ENCODE measurements around the gene TEX14. TPM values are rescaled to one million over a fixed set of nuclear protein-coding genes. Genes with fewer than 3 reads are reported as not detected.

TEX14 gene
- total and polyA plus RNA-seq, 8 donors = 0.03 to 0.06 TPM; not detected in 6

DNA sequence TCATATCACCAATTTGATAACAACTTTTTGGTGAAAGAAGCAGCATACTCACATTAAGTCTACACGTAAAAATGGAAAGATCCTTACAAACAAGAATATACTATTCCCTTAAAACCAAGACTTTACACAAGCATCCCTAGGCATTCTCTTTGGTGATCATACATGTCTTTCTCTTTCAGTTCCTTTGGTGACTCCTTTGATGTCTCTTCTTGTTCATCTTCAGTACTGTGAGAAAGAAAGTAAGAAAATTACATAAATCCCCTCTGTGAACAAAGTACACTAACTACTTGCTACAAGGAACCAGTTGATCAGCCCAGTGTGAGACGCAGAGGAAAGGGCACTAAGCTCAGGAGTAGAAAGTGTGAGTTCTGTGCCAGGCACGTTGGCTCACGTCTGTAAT, 117.8 kb downstream of the TEX14 start:
- DNase-seq = no peak
- Histone ChIP-seq H3K27ac (no peak overlapping the region), H3K9me3 (no peaks in the 10 kb centered on the region), H3K4me1 (no peaks in the 10 kb centered on the region), H3K4me3 (no peak overlapping the region), H3K27me3 (no peaks in the 10 kb centered on the region), H3K36me3 (no peaks in the 10 kb centered on the region)
- WGBS, 5 donors = 83 to 89% (median 85%) methylated on average over 4 of the region's 4 CpGs
- intact Hi-C loops (cut with DNase I; ENCODE audit: low total_unique reads) = no loop called here
- TF ChIP-seq, protein P1, sequence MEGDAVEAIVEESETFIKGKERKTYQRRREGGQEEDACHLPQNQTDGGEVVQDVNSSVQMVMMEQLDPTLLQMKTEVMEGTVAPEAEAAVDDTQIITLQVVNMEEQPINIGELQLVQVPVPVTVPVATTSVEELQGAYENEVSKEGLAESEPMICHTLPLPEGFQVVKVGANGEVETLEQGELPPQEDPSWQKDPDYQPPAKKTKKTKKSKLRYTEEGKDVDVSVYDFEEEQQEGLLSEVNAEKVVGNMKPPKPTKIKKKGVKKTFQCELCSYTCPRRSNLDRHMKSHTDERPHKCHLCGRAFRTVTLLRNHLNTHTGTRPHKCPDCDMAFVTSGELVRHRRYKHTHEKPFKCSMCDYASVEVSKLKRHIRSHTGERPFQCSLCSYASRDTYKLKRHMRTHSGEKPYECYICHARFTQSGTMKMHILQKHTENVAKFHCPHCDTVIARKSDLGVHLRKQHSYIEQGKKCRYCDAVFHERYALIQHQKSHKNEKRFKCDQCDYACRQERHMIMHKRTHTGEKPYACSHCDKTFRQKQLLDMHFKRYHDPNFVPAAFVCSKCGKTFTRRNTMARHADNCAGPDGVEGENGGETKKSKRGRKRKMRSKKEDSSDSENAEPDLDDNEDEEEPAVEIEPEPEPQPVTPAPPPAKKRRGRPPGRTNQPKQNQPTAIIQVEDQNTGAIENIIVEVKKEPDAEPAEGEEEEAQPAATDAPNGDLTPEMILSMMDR (IDR thresholded peaks at IDR 0.05) = no peak
- TF ChIP-seq EP300 (IDR thresholded peaks at IDR 0.05) = no peak
- no peak for TF ChIP-seq POLR2A (IDR thresholded peaks at IDR 0.05)

DNA sequence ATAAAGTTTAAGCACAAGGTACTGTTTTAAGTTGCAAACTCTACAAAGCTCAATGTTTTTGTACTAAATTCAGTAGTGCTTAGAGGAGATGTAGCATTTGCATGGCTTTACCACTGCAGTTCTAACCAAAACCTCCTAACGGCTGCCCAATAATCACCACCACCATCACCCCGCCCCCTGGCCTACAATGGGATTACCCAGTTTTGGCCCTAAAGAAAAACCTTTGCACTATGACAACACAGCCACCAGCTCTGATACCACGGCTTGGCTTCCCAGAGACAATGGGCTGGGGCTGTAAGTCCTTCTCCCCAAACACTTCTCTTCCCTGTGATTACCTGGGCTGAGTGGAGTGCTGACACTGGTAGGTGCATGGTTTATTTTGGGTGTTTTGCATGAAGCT, 119.0 kb downstream of the TEX14 start:
- Histone ChIP-seq H3K27ac (no peak overlapping the region), H3K9me3 (no peaks in the 10 kb centered on the region), H3K27me3 (no peaks in the 10 kb centered on the region), H3K4me1 (no peaks in the 10 kb centered on the region), H3K4me3 (no peak overlapping the region), H3K36me3 (no peaks in the 10 kb centered on the region)
- intact Hi-C loops (cut with DNase I; ENCODE audit: low total_unique reads) = no loop called here
- TF ChIP-seq POLR2A (IDR thresholded peaks at IDR 0.05) = no peak
- TF ChIP-seq POLR2AphosphoS5 (IDR thresholded peaks at IDR 0.05) = no peak
- TF ChIP-seq EP300 (IDR thresholded peaks at IDR 0.05) = no peak
- TF ChIP-seq, protein P1 (IDR thresholded peaks at IDR 0.05) = no peak
- no peak for DNase-seq
- WGBS, 5 donors = 75 to 86% (median 80%) methylated on average over 3 of the region's 3 CpGs

DNA sequence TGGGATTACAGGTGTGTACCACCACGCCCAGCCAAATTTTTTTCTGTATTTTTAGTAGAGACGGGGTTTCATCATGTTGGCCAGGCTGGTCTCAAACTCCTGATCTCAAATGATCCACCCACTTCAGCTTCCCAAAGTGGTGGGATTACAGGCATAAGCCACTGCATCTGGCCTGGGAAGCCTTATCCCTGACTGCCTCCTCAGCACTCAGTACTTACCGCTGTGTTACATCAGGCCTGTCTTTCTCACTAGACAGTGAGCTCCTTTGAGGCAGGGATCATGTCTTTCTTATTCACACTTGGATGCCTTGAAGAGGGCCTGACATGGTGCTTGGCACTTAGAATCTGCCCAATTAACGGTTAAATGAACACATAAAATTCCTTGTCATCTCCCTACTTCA, 121.1 kb downstream of the TEX14 start:
- Histone ChIP-seq H3K36me3 (no peaks in the 10 kb centered on the region), H3K4me3 (no peak overlapping the region), H3K9me3 (no peaks in the 10 kb centered on the region), H3K27me3 (no peaks in the 10 kb centered on the region), H3K27ac (no peak overlapping the region), H3K4me1 (no peaks in the 10 kb centered on the region)
- TF ChIP-seq EP300 (IDR thresholded peaks at IDR 0.05) = no peak
- no peak for TF ChIP-seq POLR2AphosphoS5 (IDR thresholded peaks at IDR 0.05)
- no peak for TF ChIP-seq POLR2A (IDR thresholded peaks at IDR 0.05)
- TF ChIP-seq, protein P1 (IDR thresholded peaks at IDR 0.05) = no peak
- intact Hi-C loops (cut with DNase I; ENCODE audit: low total_unique reads) = no loop called here
- no peak for DNase-seq
- WGBS, 5 donors = 91 to 98% (median 95%) methylated on average over 4 of the region's 4 CpGs

DNA sequence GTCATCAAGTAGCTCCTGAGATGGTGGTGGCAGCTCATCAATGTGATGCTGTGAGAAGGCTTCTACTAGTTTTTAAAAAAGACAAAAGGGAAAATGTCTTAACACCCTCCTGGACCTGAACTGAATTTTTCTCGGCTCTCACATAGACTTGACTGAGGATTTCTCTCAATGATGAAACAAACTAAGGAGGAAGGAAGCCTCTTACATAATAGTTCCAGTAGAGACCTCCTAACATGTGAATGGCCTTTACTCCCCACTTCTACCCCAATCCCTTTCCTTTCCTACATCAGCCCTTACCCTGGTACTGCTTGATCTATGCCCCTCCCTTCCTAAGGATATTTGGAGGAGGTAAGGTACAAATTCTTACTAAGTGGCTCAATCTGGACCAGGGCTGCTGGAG, 122.6 kb downstream of the TEX14 start:
- intact Hi-C loops (cut with DNase I; ENCODE audit: low total_unique reads) = no loop called here
- Histone ChIP-seq H3K4me1 (no peaks in the 10 kb centered on the region), H3K9me3 (no peaks in the 10 kb centered on the region), H3K4me3 (no peak overlapping the region), H3K27ac (no peak overlapping the region), H3K36me3 (no peaks in the 10 kb centered on the region), H3K27me3 (no peaks in the 10 kb centered on the region)
- no peak for DNase-seq
- 79 to 100% (median 90%) methylated on average over 1 of the region's 1 CpG for WGBS, 5 donors
- TF ChIP-seq EP300 (IDR thresholded peaks at IDR 0.05) = no peak
- TF ChIP-seq, protein P1 (IDR thresholded peaks at IDR 0.05) = no peak
